Measurements from ENCODE around the gene FAM193A.
"Not testable (repeated sequence)": the region's sequence is repeated elsewhere in the genome, so short reads cannot be mapped to it uniquely, and the experiment has no call there.

Gene FAM193A

GRCh38 chr4:2618729-2619128 is 82.3 kb downstream of the FAM193A start:
- not testable (repeated sequence) for H3K9me3 ChIP-seq (ENCODE audit: control insufficient read depth, insufficient read depth, low read depth, low read length); H3K36me3 ChIP-seq (ENCODE audit: control insufficient read depth, insufficient read depth, low read length); H3K9ac ChIP-seq (ENCODE audit: low read length); H3K27me3 ChIP-seq (ENCODE audit: control insufficient read depth, insufficient read depth, low read length); H3K4me3 ChIP-seq (ENCODE audit: low read depth, low read length); H3K27ac ChIP-seq (ENCODE audit: low read depth, low read length)
- H3K4me1 ChIP-seq (ENCODE audit: control insufficient read depth, insufficient read depth, low read length), result peaks cover 31% of the 10 kb centered on the region

- Histone ChIP-seq H3K27me3 (ENCODE audit: control insufficient read depth, insufficient read depth, low read length) (no peaks in the 10 kb centered on the region), H3K4me3 (ENCODE audit: low read depth, low read length) (no peak overlapping the region), H3K27ac (ENCODE audit: low read depth, low read length) (no peak overlapping the region), H3K9me3 (ENCODE audit: control insufficient read depth, insufficient read depth, low read depth, low read length) (no peaks in the 10 kb centered on the region), H3K4me1 (ENCODE audit: control insufficient read depth, insufficient read depth, low read length) (peaks cover 31% of the 10 kb centered on the region), H3K36me3 (ENCODE audit: control insufficient read depth, insufficient read depth, low read length) (no peaks in the 10 kb centered on the region), H3K9ac (ENCODE audit: low read length) (no peak overlapping the region)
These were observed 83.0 kb downstream of the FAM193A start for GRCh38 chr4:2619459-2619858.

GRCh38 chr4:2621419-2621818 is 85.0 kb downstream of the FAM193A start:
- Histone ChIP-seq H3K4me1 (ENCODE audit: control insufficient read depth, insufficient read depth, low read length) (peaks cover 31% of the 10 kb centered on the region), H3K27ac (ENCODE audit: low read depth, low read length) (no peak overlapping the region), H3K36me3 (ENCODE audit: control insufficient read depth, insufficient read depth, low read length) (peaks cover 12% of the 10 kb centered on the region), H3K9ac (ENCODE audit: low read length) (no peak overlapping the region), H3K4me3 (ENCODE audit: low read depth, low read length) (no peak overlapping the region), H3K9me3 (ENCODE audit: control insufficient read depth, insufficient read depth, low read depth, low read length) (no peaks in the 10 kb centered on the region), H3K27me3 (ENCODE audit: control insufficient read depth, insufficient read depth, low read length) (no peaks in the 10 kb centered on the region)

- Histone ChIP-seq H3K9ac (ENCODE audit: low read length) (no peak overlapping the region), H3K4me1 (ENCODE audit: control insufficient read depth, insufficient read depth, low read length) (peaks cover 26% of the 10 kb centered on the region), H3K9me3 (ENCODE audit: control insufficient read depth, insufficient read depth, low read depth, low read length) (no peaks in the 10 kb centered on the region), H3K27ac (ENCODE audit: low read depth, low read length) (no peak overlapping the region), H3K4me3 (ENCODE audit: low read depth, low read length) (no peak overlapping the region), H3K36me3 (ENCODE audit: control insufficient read depth, insufficient read depth, low read length) (peaks cover 25% of the 10 kb centered on the region), H3K27me3 (ENCODE audit: control insufficient read depth, insufficient read depth, low read length) (no peaks in the 10 kb centered on the region)
These were observed 87.0 kb downstream of the FAM193A start for GRCh38 chr4:2623442-2623841.

DNA sequence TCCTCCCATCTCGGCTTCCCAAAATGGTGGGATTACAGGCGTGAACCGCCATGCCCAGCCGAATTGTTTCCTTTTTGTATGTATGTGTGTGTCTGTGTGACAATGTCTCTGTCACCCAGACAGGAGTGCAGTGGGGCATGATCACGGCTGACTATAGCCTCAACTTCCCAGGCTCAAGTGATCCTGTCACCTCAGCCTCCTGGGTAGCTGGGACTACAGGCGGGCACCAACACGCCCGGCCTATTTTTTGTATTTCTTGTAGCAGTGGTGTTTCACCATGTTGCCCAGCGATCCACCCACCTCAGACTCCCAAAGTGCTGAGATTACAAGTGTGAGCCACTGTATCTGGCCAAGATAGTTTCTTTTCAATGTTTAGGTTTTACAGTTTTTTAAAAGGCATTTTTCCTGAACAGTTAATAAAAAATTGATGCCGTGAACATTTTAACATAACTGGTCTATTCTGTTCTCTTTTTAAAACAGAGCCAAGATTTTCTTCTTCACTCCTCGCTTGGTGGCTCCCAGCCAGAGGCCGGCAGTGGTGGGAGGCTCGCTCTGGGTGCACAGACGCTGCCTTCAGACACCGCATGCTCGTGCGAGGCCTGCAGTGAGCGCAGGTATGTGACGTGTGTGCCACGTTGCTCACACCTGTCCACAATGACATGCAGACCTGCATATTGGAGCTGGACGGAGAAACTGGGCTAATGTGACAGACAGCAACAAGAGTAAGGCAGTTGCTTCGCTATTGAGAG is 88.5 kb downstream of the FAM193A start:
- H3K27me3 ChIP-seq (ENCODE audit: control insufficient read depth, insufficient read depth, low read length), result no peaks in the 10 kb centered on the region
- H3K36me3 ChIP-seq (ENCODE audit: control insufficient read depth, insufficient read depth, low read length), result peaks cover 34% of the 10 kb centered on the region
- H3K9ac ChIP-seq (ENCODE audit: low read length), result no peak overlapping the region
- H3K4me3 ChIP-seq (ENCODE audit: low read depth, low read length), result no peak overlapping the region
- H3K27ac ChIP-seq (ENCODE audit: low read depth, low read length), result no peak overlapping the region
- no peaks in the 10 kb centered on the region for H3K9me3 ChIP-seq (ENCODE audit: control insufficient read depth, insufficient read depth, low read depth, low read length)
- peaks cover 20% of the 10 kb centered on the region for H3K4me1 ChIP-seq (ENCODE audit: control insufficient read depth, insufficient read depth, low read length)

DNA sequence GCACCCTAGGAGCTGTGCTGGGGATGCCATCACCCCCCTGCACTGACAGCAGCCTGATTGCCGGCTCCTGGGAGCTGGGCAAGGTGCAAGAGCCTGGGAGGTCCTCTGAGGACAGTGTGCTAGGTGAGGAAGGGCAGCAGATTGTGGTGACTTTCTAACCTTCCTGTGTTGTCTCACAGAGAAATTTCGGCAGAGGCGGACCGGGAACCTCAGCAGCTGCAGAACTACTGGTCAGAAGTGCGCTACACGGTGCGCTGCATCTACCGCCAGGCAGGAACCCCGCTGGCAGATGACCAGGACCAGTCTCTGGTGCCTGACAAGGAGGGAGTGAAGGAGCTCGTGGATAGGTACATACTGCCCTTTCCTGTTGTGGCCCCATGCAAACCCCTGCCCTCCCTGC is 89.8 kb downstream of the FAM193A start:
- H3K27ac ChIP-seq (ENCODE audit: low read depth, low read length), result no peak overlapping the region
- no peak overlapping the region for H3K9ac ChIP-seq (ENCODE audit: low read length)
- peaks cover 9% of the 10 kb centered on the region; the same call in 1 of the 2 replicates for H3K4me1 ChIP-seq (ENCODE audit: control insufficient read depth, insufficient read depth, low read length)
- no peak overlapping the region for H3K4me3 ChIP-seq (ENCODE audit: low read depth, low read length)
- H3K9me3 ChIP-seq (ENCODE audit: control insufficient read depth, insufficient read depth, low read depth, low read length), result no peaks in the 10 kb centered on the region
- H3K27me3 ChIP-seq (ENCODE audit: control insufficient read depth, insufficient read depth, low read length), result no peaks in the 10 kb centered on the region
- peaks cover 46% of the 10 kb centered on the region for H3K36me3 ChIP-seq (ENCODE audit: control insufficient read depth, insufficient read depth, low read length)

DNA sequence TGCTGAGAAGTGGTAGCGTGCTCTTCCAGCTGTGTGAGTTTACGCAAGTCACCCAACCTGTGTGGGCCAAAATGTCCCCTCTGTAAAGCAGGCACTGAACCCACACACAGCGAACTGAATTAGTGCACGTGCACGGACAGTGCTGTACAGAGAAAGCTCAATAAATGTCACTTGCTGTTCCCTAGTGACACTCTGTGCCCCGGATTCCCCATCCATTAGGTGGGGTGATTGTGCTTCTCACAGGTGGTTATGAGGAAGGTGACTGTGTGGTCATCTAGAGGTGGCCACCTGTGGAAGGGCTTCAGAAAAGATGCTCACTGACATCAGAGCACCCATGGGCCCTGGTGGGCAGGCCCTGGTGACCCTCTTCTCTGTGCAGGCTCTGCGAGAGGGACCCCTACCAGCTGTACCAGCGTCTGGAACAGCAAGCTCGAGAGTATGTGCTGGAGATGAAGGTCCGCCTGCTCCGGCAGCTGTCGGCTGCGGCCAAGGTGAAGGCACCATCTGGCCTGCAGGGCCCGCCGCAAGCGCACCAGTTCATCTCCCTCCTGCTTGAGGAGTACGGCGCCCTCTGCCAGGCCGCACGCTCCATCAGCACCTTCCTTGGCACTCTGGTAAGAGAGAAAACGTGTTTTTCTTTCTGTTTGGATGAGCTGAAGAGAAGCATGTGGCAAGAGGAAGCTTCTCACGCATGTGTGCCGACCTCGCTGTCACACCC is 94.3 kb downstream of the FAM193A start:
- Histone ChIP-seq H3K9ac (ENCODE audit: low read length) (no peak overlapping the region), H3K36me3 (ENCODE audit: control insufficient read depth, insufficient read depth, low read length) (peaks cover 69% of the 10 kb centered on the region), H3K4me3 (ENCODE audit: low read depth, low read length) (no peak overlapping the region), H3K4me1 (ENCODE audit: control insufficient read depth, insufficient read depth, low read length) (no peaks in the 10 kb centered on the region), H3K27ac (ENCODE audit: low read depth, low read length) (no peak overlapping the region), H3K27me3 (ENCODE audit: control insufficient read depth, insufficient read depth, low read length) (no peaks in the 10 kb centered on the region), H3K9me3 (ENCODE audit: control insufficient read depth, insufficient read depth, low read depth, low read length) (no peaks in the 10 kb centered on the region)

GRCh38 chr4:2634014-2634413 is 97.6 kb downstream of the FAM193A start:
- H3K9me3 ChIP-seq (ENCODE audit: control insufficient read depth, insufficient read depth, low read depth, low read length), result no peaks in the 10 kb centered on the region
- peaks cover 71% of the 10 kb centered on the region for H3K36me3 ChIP-seq (ENCODE audit: control insufficient read depth, insufficient read depth, low read length)
- no peaks in the 10 kb centered on the region for H3K4me1 ChIP-seq (ENCODE audit: control insufficient read depth, insufficient read depth, low read length)
- no peak overlapping the region for H3K27ac ChIP-seq (ENCODE audit: low read depth, low read length)
- H3K4me3 ChIP-seq (ENCODE audit: low read depth, low read length), result no peak overlapping the region
- H3K27me3 ChIP-seq (ENCODE audit: control insufficient read depth, insufficient read depth, low read length), result no peaks in the 10 kb centered on the region
- H3K9ac ChIP-seq (ENCODE audit: low read length), result no peak overlapping the region

DNA sequence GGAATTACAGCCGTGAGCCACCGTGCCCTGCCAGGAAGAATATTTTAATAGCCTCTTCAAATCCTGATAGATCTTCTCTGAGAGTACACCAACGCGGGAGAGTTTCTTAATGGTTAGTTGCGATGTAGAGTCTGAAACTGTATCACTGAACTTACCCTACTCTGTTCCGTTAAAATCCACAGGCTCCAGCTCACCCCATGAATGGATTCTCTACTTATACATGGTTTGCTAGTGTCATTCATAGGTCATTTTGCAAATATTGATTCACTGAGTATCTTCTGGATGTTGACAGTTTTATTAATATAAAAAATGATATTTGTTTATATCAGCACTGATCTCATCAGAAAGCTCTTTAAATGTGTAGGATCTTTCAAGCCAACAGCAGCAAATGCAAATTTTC is 99.9 kb downstream of the FAM193A start:
- Histone ChIP-seq H3K9ac (ENCODE audit: low read length) (no peak overlapping the region), H3K36me3 (ENCODE audit: control insufficient read depth, insufficient read depth, low read length) (peaks cover 68% of the 10 kb centered on the region), H3K9me3 (ENCODE audit: control insufficient read depth, insufficient read depth, low read depth, low read length) (no peaks in the 10 kb centered on the region), H3K27me3 (ENCODE audit: control insufficient read depth, insufficient read depth, low read length) (no peaks in the 10 kb centered on the region), H3K4me1 (ENCODE audit: control insufficient read depth, insufficient read depth, low read length) (no peaks in the 10 kb centered on the region), H3K27ac (ENCODE audit: low read depth, low read length) (no peak overlapping the region), H3K4me3 (ENCODE audit: low read depth, low read length) (no peak overlapping the region)

- not testable (repeated sequence) for H3K4me1 ChIP-seq (ENCODE audit: control insufficient read depth, insufficient read depth, low read length); H3K4me3 ChIP-seq (ENCODE audit: low read depth, low read length); H3K27ac ChIP-seq (ENCODE audit: low read depth, low read length); H3K9me3 ChIP-seq (ENCODE audit: control insufficient read depth, insufficient read depth, low read depth, low read length); H3K9ac ChIP-seq (ENCODE audit: low read length); H3K27me3 ChIP-seq (ENCODE audit: control insufficient read depth, insufficient read depth, low read length)
- peaks cover 64% of the 10 kb centered on the region for H3K36me3 ChIP-seq (ENCODE audit: control insufficient read depth, insufficient read depth, low read length)
These were observed 100.5 kb downstream of the FAM193A start for GRCh38 chr4:2636994-2637393.

DNA sequence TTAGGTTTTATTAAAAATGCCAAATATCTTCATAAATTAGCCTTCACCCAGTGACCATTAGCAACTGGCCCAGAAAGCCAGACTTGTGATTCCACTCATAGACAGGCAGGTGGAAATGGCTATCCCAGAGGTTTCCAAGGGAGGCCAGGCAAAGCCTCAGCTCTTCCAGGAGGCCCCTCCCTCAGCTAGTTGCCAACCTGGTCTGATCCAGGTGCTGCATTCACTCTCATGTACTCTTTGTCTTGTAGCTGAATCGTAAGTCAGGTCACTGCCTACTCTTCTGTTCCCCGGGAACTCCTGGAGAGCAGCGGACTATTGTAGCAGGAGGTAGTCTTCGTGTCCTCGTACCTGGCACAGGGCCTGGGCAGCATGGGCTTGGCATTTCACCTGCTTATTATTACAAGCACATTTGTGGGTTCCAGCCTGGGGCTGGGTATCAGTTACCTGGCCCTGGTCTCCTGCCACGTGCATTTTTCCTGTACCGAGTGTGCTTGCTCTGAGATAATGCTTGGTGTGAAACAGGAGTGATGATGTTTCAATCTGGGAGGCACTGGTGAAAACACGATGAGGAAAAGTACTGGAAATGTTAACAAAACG is 101.6 kb downstream of the FAM193A start:
- Histone ChIP-seq H3K9ac (ENCODE audit: low read length) (no peak overlapping the region), H3K9me3 (ENCODE audit: control insufficient read depth, insufficient read depth, low read depth, low read length) (no peaks in the 10 kb centered on the region), H3K36me3 (ENCODE audit: control insufficient read depth, insufficient read depth, low read length) (peaks cover 63% of the 10 kb centered on the region), H3K4me3 (ENCODE audit: low read depth, low read length) (no peak overlapping the region), H3K27me3 (ENCODE audit: control insufficient read depth, insufficient read depth, low read length) (no peaks in the 10 kb centered on the region), H3K4me1 (ENCODE audit: control insufficient read depth, insufficient read depth, low read length) (no peaks in the 10 kb centered on the region), H3K27ac (ENCODE audit: low read depth, low read length) (no peak overlapping the region)

Measured in HUES6 (cell line).